Testis (tissue), 3 donors: Measurements from ENCODE around the gene GRIP2. TPM values are rescaled to one million over a fixed set of nuclear protein-coding genes. Genes with fewer than 3 reads are reported as not detected.

Experiments used
- DNase-seq: peaks from one replicate; pipeline ENCODE4 v3.0.0-alpha.2; 2019
- H3K27ac ChIP-seq, 2 donors: fragments of 200-600 bp; sonication (generic); one replicate each; pipeline ENCODE4 v1.5.1; 2019
- H3K27me3 ChIP-seq: fragments of 200-600 bp; sonication (generic); one replicate; pipeline ENCODE4 v1.5.1; 2019
- H3K36me3 ChIP-seq: fragments of 200-600 bp; sonication (generic); one replicate; pipeline ENCODE4 v1.5.1; 2017; ENCODE audit warnings: low read depth; ENCODE audit errors: missing control alignments
- H3K4me1 ChIP-seq: fragments of 200-600 bp; sonication (generic); one replicate; pipeline ENCODE4 v1.5.1; 2019
- H3K4me3 ChIP-seq, 2 donors: fragments of 200-600 bp; sonication (generic); one replicate each; pipeline ENCODE4 v1.5.1; 2017 to 2019
- H3K9me3 ChIP-seq: fragments of 200-600 bp; sonication (generic); one replicate; pipeline ENCODE4 v1.5.1; 2017
- CTCF ChIP-seq, 3 experiments: fragments of 450-650 bp in 2 of 3; fragments of 200-600 bp in 1 of 3; sonication (generic) in 1 of 3; IDR thresholded peaks; one replicate each; pipeline ENCODE4 v1.5.1; 2016 to 2019; ENCODE audit warnings: antibody characterized with exemption in 3 of 3, mild to moderate bottlenecking in 2 of 3, moderate library complexity in 1 of 3
- POLR2A ChIP-seq: fragments of 450-650 bp; IDR thresholded peaks from one replicate; pipeline ENCODE4 v1.6.1; 2017; ENCODE audit warnings: antibody characterized with exemption, mild to moderate bottlenecking, moderate library complexity
- WGBS, 2 donors: methylation state at CpG; one replicate each; pipeline ENCODE4 v1.1.5; 2018; 5-methylcytosine and 5-hydroxymethylcytosine counted together
- intact Hi-C: fragments of 100-400 bp; cut with DNase I; formaldehyde crosslinking; loops from one replicate; pipeline ENCODE4 v1.15.1; 2023; ENCODE audit warnings: low total_unique reads
- polyA plus RNA-seq: library from polyadenylated mRNA; stranded (reverse); fragments of 350-450 nt; fragmentation: Illumina TruSeq; extraction: RNeasy Lipid Tissue Mini Kit (QIAGEN cat#74804); gene quantifications from one replicate; pipeline ENCODE4 v1.2.3, GENCODE V29; 2014; ENCODE audit warnings: low read depth, low replicate concordance; ENCODE audit not compliant: insufficient read depth
- total RNA-seq, 2 donors: library from RNA; depleted of rRNA; stranded (reverse); fragments of >200 nt; gene quantifications; one replicate each; pipeline ENCODE4 v1.2.3, GENCODE V29; 2016

The GRIP2 gene
- total and polyA plus RNA-seq, 3 donors from 2014 or later, result 2.4 to 3.2 (median 2.7) TPM

GRCh38 chr3:14555835-14556234 is 15.7 kb upstream of the GRIP2 start:
- H3K4me1 ChIP-seq, result no peaks in the 10 kb centered on the region
- no peaks in the 10 kb centered on the region for H3K27me3 ChIP-seq
- peak; percentile 61 for DNase-seq
- no peak overlapping the region for H3K27ac ChIP-seq
- intact Hi-C loops, result no loop called here
- 54% methylated on average over 2 to 22 of the region's 22 CpGs for WGBS, 2 donors
- no peaks in the 10 kb centered on the region for H3K36me3 ChIP-seq
- no peaks in the 10 kb centered on the region for H3K9me3 ChIP-seq
- no peak for TF ChIP-seq CTCF (IDR thresholded peaks at IDR 0.05)
- TF ChIP-seq POLR2A, result no peak
- H3K4me3 ChIP-seq, result no peak overlapping the region

- Histone ChIP-seq H3K36me3 (no peaks in the 10 kb centered on the region), H3K27me3 (no peaks in the 10 kb centered on the region), H3K4me1 (no peaks in the 10 kb centered on the region), H3K4me3 (no peak overlapping the region), H3K9me3 (no peaks in the 10 kb centered on the region), H3K27ac (no peak overlapping the region)
- TF ChIP-seq POLR2A (no peak), CTCF (IDR thresholded peaks at IDR 0.05) (no peak)
- WGBS, 2 donors, result 81 to 86% methylated on average over 3 of the region's 3 CpGs
- intact Hi-C loops, result no loop called here
- no peak for DNase-seq
Measured at GRCh38 chr3:14554715-14555114, 14.6 kb upstream of the GRIP2 start.

- no peaks in the 10 kb centered on the region for H3K27me3 ChIP-seq
- 71 to 77% methylated on average over 5 of the region's 5 CpGs for WGBS, 2 donors
- no peak for TF ChIP-seq POLR2A
- no peak for TF ChIP-seq CTCF (IDR thresholded peaks at IDR 0.05)
Measured at GRCh38 chr3:14553871-14554270, 13.7 kb upstream of the GRIP2 start.

GRCh38 chr3:14552717-14553116 is 12.6 kb upstream of the GRIP2 start:
- Histone ChIP-seq H3K36me3 (no peaks in the 10 kb centered on the region), H3K9me3 (no peaks in the 10 kb centered on the region), H3K4me3 (no peak overlapping the region), H3K4me1 (no peaks in the 10 kb centered on the region), H3K27me3 (no peaks in the 10 kb centered on the region), H3K27ac (no peak overlapping the region)
- DNase-seq, result no peak
- intact Hi-C loops, result no loop called here
- 95 to 100% methylated on average over 4 of the region's 4 CpGs for WGBS, 2 donors
- TF ChIP-seq POLR2A, result no peak
- no peak for TF ChIP-seq CTCF (IDR thresholded peaks at IDR 0.05)

More at GRCh38 chr3:14553871-14554270, 13.7 kb upstream of the GRIP2 start:
- no peak for DNase-seq
- H3K4me3 ChIP-seq, result no peak overlapping the region
- H3K4me1 ChIP-seq, result no peaks in the 10 kb centered on the region
- H3K36me3 ChIP-seq, result no peaks in the 10 kb centered on the region
- H3K9me3 ChIP-seq, result no peaks in the 10 kb centered on the region
- no peak overlapping the region for H3K27ac ChIP-seq
- intact Hi-C loops, result no loop called here

- intact Hi-C loops, result no loop called here
Measured at GRCh38 chr3:14552041-14552648, 12.0 kb upstream of the GRIP2 start.

More at GRCh38 chr3:14552041-14552648, 12.0 kb upstream of the GRIP2 start:
- no peak for DNase-seq
- 80 to 82% methylated on average over 8 of the region's 8 CpGs for WGBS, 2 donors
- no peak overlapping the region for H3K27ac ChIP-seq
- no peaks in the 10 kb centered on the region for H3K27me3 ChIP-seq
- TF ChIP-seq CTCF (IDR thresholded peaks at IDR 0.05) (no peak), POLR2A (no peak)
- no peak overlapping the region for H3K4me3 ChIP-seq
- H3K9me3 ChIP-seq, result no peaks in the 10 kb centered on the region
- no peaks in the 10 kb centered on the region for H3K36me3 ChIP-seq
- no peaks in the 10 kb centered on the region for H3K4me1 ChIP-seq
